Ammon's horn (tissue), 1 donor: ENCODE data around the gene PTHLH.

Experiments used
- DNase-seq: peaks from one replicate; pipeline ENCODE4 v3.0.0-alpha.2; 2016; ENCODE audit warnings: low spot score

Gene PTHLH

DNA sequence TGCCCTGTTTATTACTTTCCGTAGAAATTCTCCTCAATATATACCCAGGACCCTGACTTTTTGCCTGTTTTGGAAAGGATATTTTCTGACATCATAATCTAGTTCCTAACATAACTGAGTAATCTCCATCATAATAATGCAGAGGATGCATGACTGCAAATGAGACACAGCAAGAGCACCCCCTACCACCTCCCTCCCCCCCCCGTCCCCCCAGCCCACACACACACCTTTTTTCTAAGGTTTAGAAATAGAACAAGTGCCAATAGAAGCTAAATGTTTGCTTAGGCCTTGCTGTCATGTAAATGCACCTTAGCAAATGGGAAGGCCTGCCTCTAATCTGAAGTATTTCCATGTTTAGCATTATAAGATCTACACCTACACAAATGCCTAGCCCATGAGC, at the start of gene PTHLH:
TSS of gene PTHLH (minus strand) at position 13 of the 400 bp plus-strand sequence. CDS start 3,239 bp downstream, outside the sequence.
- DNase-seq = no peak

DNA sequence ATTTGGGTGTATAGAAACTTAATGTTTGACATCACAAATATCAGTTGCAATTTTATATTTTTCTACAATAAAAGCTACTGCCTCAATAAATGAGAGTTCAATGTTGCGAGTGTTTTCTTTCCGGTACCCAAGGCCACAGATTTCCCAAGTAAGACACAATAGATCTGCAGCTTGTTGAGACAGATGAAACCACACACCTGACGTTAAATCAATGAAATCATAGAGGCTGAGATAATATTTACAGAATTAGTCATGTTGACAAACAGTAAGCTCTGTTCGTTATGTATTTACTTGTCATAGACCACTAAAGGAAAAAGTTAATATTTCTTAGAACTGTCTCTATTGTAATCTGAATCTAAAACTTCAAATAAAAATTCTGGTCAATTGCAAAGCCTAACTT, 49.2 kb upstream of the PTHLH start:
- DNase-seq = no peak

DNA sequence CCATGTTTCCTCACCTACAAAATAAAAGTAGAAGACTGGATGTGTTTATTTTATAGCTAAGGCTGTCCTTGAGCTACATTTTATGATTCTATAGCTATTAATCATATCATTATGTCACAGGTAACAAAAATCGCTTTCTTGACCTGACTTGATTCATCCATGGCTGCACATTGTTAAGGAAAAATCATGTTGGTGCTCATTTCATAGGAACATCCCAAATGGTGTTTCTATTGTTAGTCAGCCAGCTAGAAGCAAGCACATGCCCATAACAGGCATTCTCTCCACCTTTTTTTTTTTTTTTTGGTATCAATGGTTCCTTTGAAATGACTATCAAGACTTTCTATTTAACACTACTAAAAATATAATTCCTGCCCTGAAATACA, 45.3 kb upstream of the PTHLH start:
- DNase-seq = no peak

DNA sequence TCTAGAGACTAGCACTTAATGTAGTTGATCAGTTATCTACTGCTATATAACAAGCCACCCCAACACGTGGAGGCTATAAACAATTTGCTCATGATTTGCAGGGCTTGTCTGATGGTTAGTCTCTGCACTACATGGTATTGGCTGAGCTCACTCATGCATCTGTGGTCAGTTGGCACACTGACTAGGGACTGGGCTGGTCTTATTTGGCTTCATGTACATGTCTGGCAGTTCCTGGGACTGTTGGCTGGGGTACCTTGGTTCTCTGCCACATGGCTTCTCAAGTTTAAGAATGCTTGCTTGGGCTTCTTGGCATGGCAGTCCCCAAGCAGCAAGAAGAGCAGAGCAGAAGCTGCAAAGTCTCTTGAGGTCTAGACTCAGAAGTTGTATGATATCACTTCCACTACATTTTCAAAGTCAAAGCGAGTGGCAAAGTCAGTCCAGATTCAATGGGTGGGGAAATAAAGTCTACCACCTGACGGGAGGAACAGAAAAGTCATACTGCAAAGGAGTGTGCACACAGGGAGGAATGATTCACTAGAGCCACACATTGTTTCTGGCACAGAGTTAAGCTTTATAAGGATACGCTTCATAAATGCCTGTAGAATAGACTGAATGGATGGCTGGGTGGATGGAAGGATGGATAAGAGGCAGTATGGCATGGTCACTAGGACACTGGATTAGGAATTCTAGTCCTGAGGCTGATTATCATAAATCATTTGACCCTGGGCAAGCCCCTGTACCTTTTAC, 44.8 kb upstream of the PTHLH start:
- peak; percentile 56 for DNase-seq

DNA sequence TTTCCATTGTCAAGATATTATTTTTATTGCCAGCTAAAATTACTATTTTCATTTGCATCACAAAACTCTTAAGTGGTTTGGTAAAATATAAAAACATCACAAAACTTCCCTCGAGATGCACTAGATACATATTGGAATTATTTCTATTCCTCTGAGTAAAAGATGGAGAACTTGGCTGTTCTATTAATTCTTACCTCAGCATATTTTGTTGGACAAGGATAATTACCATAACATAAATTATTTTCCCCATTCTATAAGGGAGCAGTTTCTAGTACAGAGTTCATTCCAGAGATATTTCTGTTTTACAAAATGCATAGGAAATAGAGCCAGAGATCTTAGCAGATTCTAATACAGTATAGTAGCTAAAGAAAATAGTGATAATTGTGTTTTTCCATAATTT, 42.6 kb upstream of the PTHLH start:
- DNase-seq = no peak

DNA sequence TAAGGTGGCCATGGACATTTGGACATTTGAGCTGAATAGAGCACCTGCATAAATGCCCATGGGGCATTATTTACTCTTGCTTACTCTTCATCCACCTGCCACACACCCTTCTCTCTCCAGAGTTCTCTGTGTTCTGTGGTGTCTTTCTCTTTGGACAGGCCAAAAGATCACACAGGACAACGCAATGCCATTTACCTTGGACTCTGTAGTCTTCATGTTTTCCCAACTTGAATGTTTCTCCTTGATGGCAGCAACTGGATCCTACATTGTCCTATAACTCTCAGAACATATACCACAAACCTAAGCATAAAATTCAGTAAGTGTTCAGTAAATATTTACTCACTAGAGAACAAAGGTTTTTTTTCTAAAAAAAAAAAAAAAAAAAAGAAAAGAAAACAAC, 41.7 kb upstream of the PTHLH start:
- DNase-seq = no peak

DNA sequence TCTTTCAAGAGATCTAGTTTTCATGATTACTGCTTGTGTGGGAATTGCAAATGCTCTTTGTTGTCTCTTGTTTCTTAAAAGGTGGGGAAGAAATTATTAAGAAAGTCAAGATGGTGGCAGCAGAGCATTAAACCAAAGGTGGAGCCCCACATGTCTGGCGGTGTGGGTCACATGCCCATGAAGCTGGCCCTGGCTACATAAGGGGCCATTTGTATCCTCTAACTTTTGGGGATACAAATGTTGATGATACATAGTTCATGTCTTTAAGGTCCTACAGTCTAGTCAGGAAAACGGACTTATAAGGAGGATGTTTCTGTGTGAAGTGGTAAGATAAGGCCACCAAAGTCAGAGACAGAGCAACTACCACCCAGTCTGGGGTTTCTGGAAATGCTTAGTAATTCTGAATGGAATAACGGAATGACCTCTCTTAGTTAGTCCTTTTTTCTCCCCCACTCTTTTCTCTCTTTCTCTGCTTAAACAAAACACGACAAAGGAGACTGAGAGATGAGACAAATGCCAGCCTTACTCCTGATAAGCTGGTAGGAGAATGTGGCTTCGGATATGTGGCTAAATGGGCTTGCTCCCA, 39.9 kb upstream of the PTHLH start:
- no peak for DNase-seq

DNA sequence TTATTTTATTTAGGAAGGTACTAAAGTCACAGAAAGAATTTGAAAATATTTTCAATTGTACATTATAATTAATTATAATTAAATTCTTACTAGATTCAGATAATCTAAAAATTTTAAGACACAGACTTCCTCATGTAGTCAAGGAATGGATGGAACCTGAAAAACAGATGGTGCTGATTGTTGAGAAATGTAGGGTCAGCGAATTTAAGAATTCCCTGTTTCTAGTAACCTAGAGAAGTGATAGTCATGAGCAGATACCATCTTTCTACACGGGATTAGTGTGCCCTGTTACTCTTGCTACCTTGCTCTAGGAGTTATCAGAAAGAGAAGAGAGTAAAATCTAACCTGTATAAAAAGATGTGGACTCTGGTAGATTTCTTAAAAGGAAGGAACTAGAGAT, 37.5 kb upstream of the PTHLH start:
- DNase-seq = no peak

DNA sequence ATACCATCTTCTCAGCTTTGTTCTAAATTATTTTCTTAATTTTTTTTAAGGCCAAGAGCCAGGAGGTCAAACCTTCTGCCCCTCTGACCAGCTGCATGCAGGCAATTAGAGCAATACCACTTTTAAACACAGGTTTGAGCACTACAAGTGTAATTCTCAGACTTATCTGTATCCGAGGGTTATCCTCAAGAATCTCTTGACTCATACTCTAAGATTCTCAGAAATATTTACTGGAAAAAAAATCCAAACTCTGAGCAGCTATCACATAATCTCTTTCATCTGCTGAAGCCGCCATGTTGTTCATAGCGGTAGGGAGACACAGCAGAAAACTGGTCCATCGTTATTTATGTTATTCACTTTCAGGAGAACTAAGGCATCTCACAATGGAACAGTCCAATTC, 27.4 kb upstream of the PTHLH start:
- DNase-seq = no peak

DNA sequence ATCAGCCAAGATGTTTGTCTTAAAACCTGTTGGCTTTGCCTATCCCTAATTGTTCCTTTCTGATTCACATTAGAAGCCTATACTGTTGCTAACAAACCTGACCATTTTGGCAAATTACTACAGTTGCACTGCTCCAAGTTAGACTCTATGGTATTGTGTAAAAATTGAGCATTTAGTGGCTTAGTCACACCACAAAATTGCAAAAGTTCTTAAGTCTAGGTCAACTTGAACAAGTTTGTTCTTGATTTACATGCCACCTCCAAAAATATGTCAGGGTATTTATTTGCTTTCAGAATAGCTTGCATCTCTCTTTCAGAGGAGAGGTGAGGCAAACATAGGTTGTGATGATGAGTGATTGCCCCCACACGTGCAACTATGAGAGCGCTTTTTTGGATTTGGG, 27.0 kb upstream of the PTHLH start:
- no peak for DNase-seq

DNA sequence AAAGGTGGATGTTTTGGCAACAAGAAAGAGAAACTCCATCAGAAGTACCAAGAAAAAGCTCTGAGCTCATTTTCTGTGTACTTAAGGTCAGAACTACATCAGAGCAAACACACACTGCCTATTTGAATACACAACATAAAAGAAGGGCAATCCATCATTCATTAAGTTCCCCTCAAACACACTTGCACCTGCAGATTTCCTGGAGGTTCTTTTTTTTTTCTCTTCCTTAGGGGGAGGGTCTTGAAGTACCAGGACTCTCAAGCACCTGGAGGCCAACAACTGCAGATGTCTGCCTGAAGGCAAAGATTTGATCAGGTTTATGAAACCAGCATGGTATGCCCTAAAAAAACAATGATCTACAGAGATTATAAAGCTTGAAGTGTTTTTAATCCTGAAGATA, 26.1 kb upstream of the PTHLH start:
- DNase-seq = no peak

DNA sequence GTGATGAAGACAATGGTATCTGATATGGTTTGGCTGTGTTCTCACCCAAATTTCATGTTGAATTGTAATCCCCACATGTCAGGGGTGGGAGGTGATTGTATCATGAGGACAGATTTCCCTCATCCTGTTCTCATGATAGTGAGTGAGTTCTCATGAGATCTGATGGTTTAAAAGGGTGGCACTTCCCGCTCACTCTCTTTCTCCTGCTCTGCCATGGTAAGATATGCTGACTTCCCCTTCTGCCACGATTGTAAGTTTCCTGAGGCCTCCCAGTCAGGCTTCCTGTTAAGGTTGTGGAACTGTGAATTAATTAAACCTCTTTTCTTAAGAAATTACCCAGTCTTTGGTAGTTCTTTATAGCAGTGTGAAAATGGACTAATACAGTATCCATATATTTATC, 25.6 kb upstream of the PTHLH start:
- no peak for DNase-seq

DNA sequence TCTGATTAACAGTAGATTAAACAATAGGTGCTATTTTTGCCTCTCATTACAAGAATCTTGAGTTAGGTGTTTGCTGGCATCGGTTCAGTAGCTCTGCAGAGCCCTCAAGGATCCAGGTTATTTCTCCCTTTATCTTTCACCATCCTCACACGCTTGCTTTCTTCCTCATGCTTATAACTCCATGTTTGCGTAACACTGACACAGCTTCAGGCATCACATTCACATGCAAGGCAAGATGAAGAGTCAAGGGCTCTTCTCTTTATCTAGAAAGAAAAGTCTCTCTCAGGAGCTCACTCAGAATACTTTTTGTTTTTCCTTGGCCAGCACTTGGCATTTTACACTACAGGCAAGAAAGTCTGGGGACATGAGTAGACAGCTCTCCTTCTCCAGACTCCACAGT, 24.2 kb upstream of the PTHLH start:
- DNase-seq = no peak

DNA sequence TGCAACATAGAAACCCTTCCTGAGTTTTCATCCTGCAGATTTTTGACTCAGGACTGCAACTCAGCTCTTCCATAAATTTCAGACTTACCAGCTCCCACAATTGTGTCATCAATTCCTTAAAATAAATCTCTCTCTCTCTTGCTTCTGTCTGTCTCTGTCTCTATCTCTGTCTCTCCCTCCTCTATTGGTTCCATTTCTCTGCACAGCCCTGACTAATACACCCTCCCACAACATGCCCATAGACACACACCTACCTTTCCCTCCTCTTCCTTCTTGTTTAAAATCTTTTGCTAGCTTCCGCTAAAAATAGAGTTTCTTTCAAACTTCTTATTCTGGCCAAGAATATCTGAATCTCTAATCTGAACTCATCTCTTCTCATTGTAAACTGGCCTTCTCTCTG, 22.9 kb upstream of the PTHLH start:
- no peak for DNase-seq

DNA sequence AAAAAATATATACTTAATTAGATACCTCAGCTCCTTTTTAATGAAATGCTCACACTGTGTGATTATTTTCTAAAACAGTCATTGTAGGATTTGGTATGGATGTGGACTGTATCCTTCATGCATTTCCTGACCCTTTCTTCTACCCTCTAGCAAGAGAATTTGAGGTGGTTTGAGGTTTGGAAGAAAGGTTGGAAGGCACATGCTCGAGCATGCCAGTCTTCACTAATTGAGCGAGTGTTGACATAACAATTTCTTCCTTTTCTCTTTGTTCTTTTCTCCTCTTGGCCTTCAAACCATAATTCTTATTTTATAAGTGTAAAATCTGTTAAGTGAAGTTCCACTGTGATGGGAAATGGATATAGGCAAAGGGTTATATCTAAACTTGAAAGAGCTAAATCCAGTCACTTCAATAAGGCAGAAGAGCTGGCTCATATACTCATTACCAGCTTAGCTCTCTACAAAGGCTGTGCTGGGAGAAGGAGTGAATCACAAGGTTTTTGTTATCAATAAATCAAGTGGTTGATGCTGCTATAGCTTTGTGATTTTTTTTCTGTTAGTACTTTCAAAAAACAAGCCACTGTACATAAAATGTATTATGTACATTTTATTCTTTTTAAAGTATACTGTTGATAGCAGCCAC, 16.2 kb upstream of the PTHLH start:
- DNase-seq = no peak

DNA sequence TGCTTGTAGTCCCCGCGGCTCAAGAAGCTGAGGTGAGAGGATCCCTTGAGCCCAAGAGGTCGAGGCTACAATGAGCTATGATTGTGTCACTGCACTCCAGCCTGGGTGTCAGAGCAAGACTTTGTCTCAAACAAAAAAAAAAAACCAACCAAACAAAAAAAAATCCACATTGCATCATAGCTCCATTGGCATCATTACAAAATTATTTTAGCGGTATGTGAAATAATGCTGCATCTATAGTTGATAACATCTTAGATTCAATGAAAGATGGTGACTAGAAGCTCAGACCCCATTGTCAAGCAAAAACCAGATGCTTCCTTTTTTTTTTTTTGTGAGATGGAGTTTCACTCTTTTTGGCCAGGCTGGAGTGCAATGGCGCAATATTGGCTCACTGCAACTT, 14.8 kb upstream of the PTHLH start:
- DNase-seq = no peak

DNA sequence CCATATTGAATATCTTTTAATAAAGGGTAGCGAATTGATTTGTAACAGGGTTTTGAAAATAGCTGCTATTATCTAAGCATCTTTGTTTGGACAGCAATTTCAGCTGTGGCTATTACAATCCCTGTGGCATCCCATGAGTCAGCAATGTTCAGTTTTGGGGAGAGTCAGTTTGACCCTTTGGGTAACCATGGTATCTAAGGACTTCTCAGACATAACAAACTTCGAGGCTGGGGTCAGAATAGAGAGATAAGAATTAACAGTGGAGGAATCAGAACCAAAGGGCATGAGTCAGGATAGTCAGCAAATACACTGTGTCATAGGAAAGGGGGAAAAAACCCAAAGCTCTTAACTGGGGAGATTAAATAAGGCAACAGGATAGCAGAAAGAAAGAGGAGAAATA, 11.7 kb upstream of the PTHLH start:
- DNase-seq = no peak

DNA sequence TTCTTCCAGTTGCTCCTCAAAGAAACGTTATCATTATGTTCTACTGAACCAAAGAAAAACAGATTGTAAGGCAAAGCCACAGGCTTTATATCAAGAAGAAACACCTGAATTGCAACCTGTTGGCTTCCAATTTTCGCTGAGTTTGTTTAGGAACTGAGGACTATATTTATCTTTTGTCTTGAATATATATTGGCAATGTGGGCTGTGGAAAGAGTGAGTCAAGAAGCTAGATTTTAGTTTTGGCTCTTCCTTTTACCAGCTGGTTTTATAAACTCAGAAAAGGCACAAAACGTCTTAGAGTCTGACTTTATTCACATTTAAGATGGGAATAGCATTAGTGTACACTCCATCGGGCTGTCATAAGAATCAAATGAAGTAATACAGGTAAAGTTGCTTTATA, 10.4 kb upstream of the PTHLH start:
- no peak for DNase-seq

DNA sequence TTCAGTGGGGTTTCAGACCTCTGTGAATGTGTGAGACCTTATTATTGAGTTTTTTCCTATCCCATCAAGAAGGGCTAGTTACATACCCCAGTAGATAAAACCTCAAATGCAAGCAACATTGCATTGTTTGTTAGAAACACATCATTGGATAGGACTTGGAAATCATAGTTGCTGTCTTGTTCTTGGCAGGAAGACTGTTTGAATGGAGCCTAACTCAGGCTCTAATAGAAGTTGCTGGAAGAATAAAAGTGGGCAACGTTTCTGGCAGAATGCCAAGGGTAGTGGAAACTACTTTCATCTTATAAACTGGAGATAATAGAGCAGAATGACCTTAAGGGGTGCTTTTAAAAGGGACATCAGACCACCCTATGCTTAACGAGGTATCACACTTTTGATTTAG, 9.9 kb upstream of the PTHLH start:
- no peak for DNase-seq

DNA sequence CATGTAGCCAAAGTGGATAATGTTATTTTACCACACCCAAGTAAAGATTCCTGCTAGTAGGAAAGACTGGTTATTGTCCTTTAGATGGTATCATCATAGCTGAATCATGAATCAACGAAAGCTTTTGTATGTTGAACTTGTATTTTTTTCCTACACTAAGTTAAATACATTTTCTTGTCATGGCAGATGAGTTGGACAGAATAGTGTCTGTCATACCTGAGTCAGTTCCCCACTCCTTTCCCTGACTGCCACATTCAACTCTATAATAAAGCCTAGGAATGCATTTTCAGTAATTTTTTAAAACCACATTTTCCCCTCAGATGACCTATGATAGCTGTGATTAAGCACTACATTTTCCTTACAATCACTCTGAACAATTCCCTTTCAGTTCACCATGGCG, 9.3 kb upstream of the PTHLH start:
- DNase-seq = no peak

DNA sequence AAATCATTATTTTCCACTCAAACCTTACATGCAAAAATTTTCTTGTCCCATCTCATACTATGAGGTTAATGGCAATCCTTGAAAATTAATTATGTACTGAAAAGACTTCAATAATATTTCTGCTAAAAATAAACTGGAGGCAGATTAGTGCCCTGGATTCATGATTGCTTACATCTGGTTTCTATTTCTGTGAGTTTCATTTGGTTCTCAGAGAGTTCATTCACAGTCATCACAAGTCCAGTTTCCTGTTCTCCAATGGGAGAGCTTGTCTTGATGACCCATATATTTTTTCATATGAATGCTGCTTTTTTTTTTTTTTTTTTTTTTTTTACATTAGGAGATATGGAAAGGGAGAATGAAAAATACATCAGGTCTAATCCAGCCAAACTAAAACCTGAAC, 6.6 kb upstream of the PTHLH start:
- DNase-seq = no peak

DNA sequence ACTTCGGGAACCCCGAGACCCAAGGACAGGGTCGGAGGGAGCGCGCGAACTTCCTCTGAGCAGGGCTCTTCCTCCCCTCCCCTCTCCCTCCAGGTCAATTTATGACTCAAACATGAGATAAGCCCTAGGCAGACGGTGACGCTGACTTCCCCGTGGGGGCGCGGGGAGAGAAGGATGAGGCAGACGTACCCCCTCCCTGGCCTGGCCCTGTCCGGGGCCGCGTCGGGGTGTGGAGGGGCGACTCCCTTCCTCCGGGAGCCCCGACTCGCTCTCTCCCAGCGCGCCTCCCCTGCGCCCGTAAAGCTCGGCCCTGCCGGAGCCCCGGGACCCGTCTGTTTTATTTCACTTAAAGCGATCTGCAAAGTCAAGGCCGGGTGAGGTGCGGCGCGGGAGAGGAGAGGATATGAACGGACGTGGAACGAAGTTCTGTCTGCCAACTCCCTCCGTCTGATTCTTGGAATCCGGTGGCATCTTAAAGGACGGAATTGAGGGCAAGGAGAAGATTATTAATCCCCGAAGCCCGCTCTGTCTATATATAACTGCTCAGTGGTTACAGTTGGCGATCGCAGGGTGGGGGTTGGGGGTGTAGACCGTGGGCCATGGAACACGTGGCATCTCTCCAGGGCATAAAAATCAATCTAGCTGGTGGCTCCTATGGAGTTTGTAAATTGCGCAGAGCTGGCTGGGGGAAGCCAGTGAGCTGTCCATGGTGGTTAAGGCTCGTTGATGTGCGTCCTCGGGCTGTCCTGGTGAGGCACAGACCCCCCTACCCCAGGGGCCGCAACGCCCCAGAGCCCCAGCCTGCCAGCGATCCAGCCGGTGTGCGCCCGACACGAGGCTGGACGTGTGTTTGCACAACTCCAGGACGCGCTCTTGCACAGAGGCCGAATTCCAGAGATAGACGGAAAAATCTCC, 2.9 kb upstream of the PTHLH start:
- DNase-seq = no peak
